ENCODE results near the gene DPM2. TPM values are rescaled to one million over a fixed set of nuclear protein-coding genes. Genes with fewer than 3 reads are reported as not detected.
A peak's percentile ranks its signal among the peaks of the same experiment; 100 is the strongest.

Gene DPM2
- total and polyA plus RNA-seq, 3 donors from 2014 or later = 33.5 to 46.6 (median 36.4) TPM

DNA sequence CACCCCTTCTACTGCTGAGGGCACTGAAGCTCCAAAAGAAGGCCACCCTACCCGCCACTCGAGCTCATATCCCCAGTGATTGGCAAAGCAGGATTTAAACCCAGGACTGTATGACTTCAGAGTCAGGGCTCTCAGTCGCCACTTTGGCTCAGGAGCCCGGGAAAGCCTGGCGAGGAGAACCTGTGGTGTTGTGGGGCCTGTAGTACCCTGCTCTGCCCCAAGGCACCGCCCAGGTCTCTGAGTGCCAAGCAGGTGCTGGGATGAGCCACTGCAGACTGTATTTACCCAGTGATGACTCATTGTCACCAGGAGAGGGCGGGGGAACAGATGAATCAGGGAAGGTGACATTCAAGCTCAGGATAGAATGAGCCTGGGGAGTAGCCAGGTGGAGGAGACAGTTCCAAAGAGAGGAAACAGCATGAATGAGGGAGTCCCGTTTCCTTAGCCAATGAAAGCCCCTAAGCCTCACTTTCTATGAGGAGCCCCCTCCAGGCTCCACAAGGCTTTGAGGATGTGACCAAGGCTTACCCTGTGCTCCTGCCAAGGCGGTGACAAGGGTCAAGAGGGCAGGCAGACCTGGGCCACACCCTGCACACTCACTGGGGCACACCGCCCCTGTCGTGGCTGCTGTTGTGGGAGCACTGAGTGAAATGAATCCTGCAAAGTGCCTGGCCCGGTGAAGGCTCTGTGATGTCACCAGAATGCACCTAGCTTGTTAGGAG is 17.8 kb upstream of the DPM2 start:
- Histone ChIP-seq H3K27ac (peak overlapping the region; percentile 2 to 12), H3K9me3 (no peaks in the 10 kb centered on the region), H3K4me3 (no peak overlapping the region), H3K4me1 (peaks cover 50% of the 10 kb centered on the region), H3K36me3 (ENCODE audit: low read depth, missing control alignments) (no peaks in the 10 kb centered on the region), H3K27me3 (no peaks in the 10 kb centered on the region)
- DNase-seq = peak; percentile 63
- intact Hi-C loops (cut with DNase I; ENCODE audit: low total_unique reads) = no loop called here
- no peak for TF ChIP-seq POLR2A (IDR thresholded peaks at IDR 0.05)
- TF ChIP-seq, protein P1, sequence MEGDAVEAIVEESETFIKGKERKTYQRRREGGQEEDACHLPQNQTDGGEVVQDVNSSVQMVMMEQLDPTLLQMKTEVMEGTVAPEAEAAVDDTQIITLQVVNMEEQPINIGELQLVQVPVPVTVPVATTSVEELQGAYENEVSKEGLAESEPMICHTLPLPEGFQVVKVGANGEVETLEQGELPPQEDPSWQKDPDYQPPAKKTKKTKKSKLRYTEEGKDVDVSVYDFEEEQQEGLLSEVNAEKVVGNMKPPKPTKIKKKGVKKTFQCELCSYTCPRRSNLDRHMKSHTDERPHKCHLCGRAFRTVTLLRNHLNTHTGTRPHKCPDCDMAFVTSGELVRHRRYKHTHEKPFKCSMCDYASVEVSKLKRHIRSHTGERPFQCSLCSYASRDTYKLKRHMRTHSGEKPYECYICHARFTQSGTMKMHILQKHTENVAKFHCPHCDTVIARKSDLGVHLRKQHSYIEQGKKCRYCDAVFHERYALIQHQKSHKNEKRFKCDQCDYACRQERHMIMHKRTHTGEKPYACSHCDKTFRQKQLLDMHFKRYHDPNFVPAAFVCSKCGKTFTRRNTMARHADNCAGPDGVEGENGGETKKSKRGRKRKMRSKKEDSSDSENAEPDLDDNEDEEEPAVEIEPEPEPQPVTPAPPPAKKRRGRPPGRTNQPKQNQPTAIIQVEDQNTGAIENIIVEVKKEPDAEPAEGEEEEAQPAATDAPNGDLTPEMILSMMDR (IDR thresholded peaks at IDR 0.05) = peak in 2 of 3 experiments; percentile 20 to 43
- WGBS, 2 donors = 68 to 76% methylated on average over 10 to 12 of the region's 12 CpGs

DNA sequence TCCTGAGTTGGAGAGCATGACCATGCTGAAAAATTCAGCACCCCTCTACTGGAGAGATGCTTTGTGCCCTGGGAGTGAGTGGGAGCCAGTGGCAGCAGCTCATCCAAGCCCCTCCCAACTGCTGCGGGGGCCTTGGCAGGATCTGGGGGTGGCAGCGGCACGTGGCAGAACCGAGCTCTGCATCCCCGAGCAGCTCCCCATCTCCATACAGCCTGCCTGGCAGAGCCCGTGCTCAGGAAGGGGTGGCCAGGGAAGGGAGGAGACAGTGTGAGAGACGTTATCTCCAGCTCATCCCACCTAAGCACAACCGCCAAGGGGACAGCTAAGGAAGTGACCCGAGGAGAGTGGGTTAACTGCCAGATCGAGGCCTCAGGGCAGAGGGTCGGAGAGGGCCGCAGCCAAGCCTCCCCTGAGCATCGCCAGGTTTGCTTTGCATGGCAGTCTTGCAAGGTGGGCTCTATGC is 17.2 kb upstream of the DPM2 start:
- Histone ChIP-seq H3K4me3 (no peak overlapping the region), H3K4me1 (peaks cover 51% of the 10 kb centered on the region), H3K36me3 (ENCODE audit: low read depth, missing control alignments) (no peaks in the 10 kb centered on the region), H3K27me3 (no peaks in the 10 kb centered on the region), H3K27ac (peak overlapping the region; percentile 2 to 12), H3K9me3 (no peaks in the 10 kb centered on the region)
- 42 to 56% methylated on average over 6 to 13 of the region's 13 CpGs for WGBS, 2 donors
- intact Hi-C loops (cut with DNase I; ENCODE audit: low total_unique reads) = no loop called here
- peak; percentile 64 for DNase-seq
- TF ChIP-seq, protein P1 (IDR thresholded peaks at IDR 0.05) = no peak
- TF ChIP-seq POLR2A (IDR thresholded peaks at IDR 0.05) = no peak

GRCh38 chr9:127953768-127954505 is 16.3 kb upstream of the DPM2 start:
- 85% methylated on average over 16 to 17 of the region's 17 CpGs for WGBS, 2 donors

DNA sequence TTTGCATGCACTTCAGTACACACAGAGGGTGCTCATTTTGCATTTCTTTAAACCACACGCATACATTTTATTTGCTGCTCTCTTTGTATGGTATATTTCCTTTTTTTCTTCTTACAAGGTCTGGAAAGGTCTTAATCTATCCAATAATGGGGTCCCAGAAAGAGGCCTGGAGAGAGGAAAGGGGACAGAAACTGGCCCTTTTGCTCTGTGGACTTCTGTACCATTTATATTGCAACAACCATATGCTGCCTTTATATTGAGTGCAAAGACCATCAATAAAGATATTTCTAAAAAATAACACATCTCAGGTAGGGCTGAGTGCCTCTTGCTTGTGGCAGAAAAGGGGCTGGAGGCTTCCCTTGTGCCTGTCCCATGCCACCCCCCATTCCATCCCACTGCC is 15.5 kb upstream of the DPM2 start:
- DNase-seq = no peak
- no peak for TF ChIP-seq POLR2A (IDR thresholded peaks at IDR 0.05)
- TF ChIP-seq, protein P1 (IDR thresholded peaks at IDR 0.05) = no peak
- Histone ChIP-seq H3K4me3 (no peak overlapping the region), H3K4me1 (peaks cover 67% of the 10 kb centered on the region), H3K36me3 (ENCODE audit: low read depth, missing control alignments) (no peaks in the 10 kb centered on the region), H3K9me3 (no peaks in the 10 kb centered on the region), H3K27me3 (no peaks in the 10 kb centered on the region), H3K27ac (no peak overlapping the region)
- 92 to 93% methylated on average over 1 of the region's 1 CpG for WGBS, 2 donors
- intact Hi-C loops (cut with DNase I; ENCODE audit: low total_unique reads) = no loop called here

More at GRCh38 chr9:127953768-127954505, 16.3 kb upstream of the DPM2 start:
- peak overlapping the region in 1 of 2 donors; percentile 2 for H3K27ac ChIP-seq
- no peaks in the 10 kb centered on the region for H3K27me3 ChIP-seq
- TF ChIP-seq POLR2A (IDR thresholded peaks at IDR 0.05) = no peak
- peaks cover 59% of the 10 kb centered on the region for H3K4me1 ChIP-seq
- intact Hi-C loops (cut with DNase I; ENCODE audit: low total_unique reads) = no loop called here
- H3K9me3 ChIP-seq = no peaks in the 10 kb centered on the region
- no peaks in the 10 kb centered on the region for H3K36me3 ChIP-seq (ENCODE audit: low read depth, missing control alignments)
- H3K4me3 ChIP-seq = no peak overlapping the region
- no peak for DNase-seq

- peaks cover 75% of the 10 kb centered on the region for H3K4me1 ChIP-seq
Measured at GRCh38 chr9:127950513-127951289, 13.0 kb upstream of the DPM2 start.

More at GRCh38 chr9:127950513-127951289, 13.0 kb upstream of the DPM2 start:
- Histone ChIP-seq H3K9me3 (no peaks in the 10 kb centered on the region), H3K27me3 (no peaks in the 10 kb centered on the region), H3K27ac (peak overlapping the region; percentile 56 to 77), H3K36me3 (ENCODE audit: low read depth, missing control alignments) (no peaks in the 10 kb centered on the region), H3K4me3 (no peak overlapping the region)
- WGBS, 2 donors = 46 to 75% methylated on average over 17 to 21 of the region's 21 CpGs
- intact Hi-C loops (cut with DNase I; ENCODE audit: low total_unique reads) = no loop called here
- TF ChIP-seq, protein P1 (IDR thresholded peaks at IDR 0.05) = no peak
- DNase-seq = peak; percentile 96
